DMS153 (cell line): ENCODE data around the gene ITPR1.

Experiments used
- DNase-seq: peaks from one replicate; lab custom pipeline; 2025; lab: John Stamatoyannopoulos, UW

The ITPR1 gene

GRCh38 chr3:4533489-4534443 lies 40.6 kb downstream of the ITPR1 start:
- no peak for DNase-seq

- no peak for DNase-seq
Measured at GRCh38 chr3:4534906-4535305, 41.8 kb downstream of the ITPR1 start.

GRCh38 chr3:4536260-4536659 lies 43.1 kb downstream of the ITPR1 start:
- DNase-seq = no peak

- no peak for DNase-seq
Measured at GRCh38 chr3:4540267-4540666, 47.1 kb downstream of the ITPR1 start.

GRCh38 chr3:4543110-4543509 lies 50.0 kb downstream of the ITPR1 start:
- DNase-seq = no peak

- no peak for DNase-seq
Measured at GRCh38 chr3:4546346-4547178, 53.4 kb downstream of the ITPR1 start.

- no peak for DNase-seq
Measured at GRCh38 chr3:4547799-4548198, 54.7 kb downstream of the ITPR1 start.

GRCh38 chr3:4548356-4548755 lies 55.2 kb downstream of the ITPR1 start:
- DNase-seq = no peak

GRCh38 chr3:4548780-4549179 lies 55.6 kb downstream of the ITPR1 start:
- no peak for DNase-seq

- no peak for DNase-seq
Measured at GRCh38 chr3:4549896-4550295, 56.7 kb downstream of the ITPR1 start.

- no peak for DNase-seq
Measured at GRCh38 chr3:4551051-4551711, 58.0 kb downstream of the ITPR1 start.

GRCh38 chr3:4551794-4552442 lies 58.8 kb downstream of the ITPR1 start:
- no peak for DNase-seq

- no peak for DNase-seq
Measured at GRCh38 chr3:4552811-4553210, 59.7 kb downstream of the ITPR1 start.

GRCh38 chr3:4561661-4562060 lies 68.5 kb downstream of the ITPR1 start:
- DNase-seq = no peak

GRCh38 chr3:4562595-4562994 lies 69.4 kb downstream of the ITPR1 start:
- DNase-seq = no peak

- DNase-seq = no peak
Measured at GRCh38 chr3:4564270-4564669, 71.1 kb downstream of the ITPR1 start.

GRCh38 chr3:4564928-4565586 lies 71.9 kb downstream of the ITPR1 start:
- DNase-seq = no peak

GRCh38 chr3:4565809-4566501 lies 72.8 kb downstream of the ITPR1 start:
- DNase-seq = no peak

GRCh38 chr3:4568841-4569240 lies 75.7 kb downstream of the ITPR1 start:
- no peak for DNase-seq

- DNase-seq = no peak
Measured at GRCh38 chr3:4570840-4571621, 77.9 kb downstream of the ITPR1 start.
